Measurements from ENCODE around the gene DPPA5.
"Not testable (repeated sequence)": the region's sequence is repeated elsewhere in the genome, so short reads cannot be mapped to it uniquely, and the experiment has no call there.

Gene DPPA5

DNA sequence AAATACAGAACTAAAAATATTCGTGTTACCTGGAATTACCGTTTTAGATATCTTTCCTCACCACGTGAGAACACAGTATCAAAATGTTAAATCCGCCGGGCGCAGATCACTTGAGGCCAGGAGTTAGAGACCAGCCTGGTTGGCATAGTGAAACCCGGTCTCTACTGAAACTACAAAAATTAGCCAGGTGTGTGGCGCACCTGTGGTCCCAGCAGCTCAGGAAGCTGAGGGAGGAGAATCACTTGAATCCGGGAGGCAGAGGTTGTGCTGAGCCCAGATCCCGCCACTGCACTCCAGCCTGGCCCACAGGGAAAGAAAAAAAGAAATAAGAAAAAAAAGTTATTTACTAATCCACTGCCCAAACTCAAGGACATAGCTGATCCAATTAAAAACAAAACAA, 35.8 kb upstream of the DPPA5 start:
- no peak for DNase-seq (ENCODE audit: low read depth in 2 of 2)
- no peak overlapping the region for H3K4me3 ChIP-seq (replicated peaks in 1 of 2; ENCODE audit: low read depth in 2 of 2, low read length in 2 of 2)
- TF ChIP-seq CTCF (IDR thresholded peaks at IDR 0.05; ENCODE audit: low read depth, low read length), result no peak

DNA sequence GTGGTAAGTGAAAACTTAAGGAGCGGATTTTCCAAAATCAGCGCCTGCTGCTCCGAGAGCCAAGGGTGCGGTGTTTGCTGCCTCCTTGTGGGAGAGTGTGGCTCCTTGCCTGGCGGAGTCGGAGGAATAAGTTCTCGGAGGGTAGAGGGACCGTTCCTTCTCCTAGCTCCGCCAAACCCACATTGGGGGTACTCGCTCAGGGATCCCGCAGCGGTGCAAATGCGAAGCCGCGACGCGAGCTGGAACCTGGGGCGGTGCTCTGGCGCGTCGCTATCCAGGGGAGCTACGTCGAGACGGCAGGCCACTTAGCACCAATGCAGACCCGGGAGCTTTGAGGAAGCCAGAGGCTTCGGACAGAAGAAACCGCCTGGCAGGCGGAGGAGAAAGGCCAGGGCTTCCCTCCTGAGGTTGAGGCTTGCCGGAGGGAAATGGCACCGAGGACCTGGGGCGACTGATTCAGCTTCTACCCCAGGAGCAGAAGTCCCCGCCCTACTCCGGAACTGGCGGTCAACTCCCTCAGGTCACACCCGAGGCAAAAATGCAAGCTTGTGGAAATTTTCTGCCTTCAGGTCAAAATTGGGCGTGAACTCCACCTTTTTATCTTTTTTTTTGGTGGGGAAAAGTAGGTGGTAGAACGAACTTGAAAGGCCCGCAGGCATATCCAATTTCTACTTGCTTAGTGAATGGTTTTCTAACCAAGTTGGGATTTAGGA, 34.9 kb upstream of the DPPA5 start:
- DNase-seq (ENCODE audit: low read depth in 2 of 2), result peak; percentile 67 to 72
- TF ChIP-seq CTCF (IDR thresholded peaks at IDR 0.05; ENCODE audit: low read depth, low read length), result peak; percentile 82
- peak overlapping the region; percentile 53 to 60 for H3K4me3 ChIP-seq (replicated peaks in 1 of 2; ENCODE audit: low read depth in 2 of 2, low read length in 2 of 2)

DNA sequence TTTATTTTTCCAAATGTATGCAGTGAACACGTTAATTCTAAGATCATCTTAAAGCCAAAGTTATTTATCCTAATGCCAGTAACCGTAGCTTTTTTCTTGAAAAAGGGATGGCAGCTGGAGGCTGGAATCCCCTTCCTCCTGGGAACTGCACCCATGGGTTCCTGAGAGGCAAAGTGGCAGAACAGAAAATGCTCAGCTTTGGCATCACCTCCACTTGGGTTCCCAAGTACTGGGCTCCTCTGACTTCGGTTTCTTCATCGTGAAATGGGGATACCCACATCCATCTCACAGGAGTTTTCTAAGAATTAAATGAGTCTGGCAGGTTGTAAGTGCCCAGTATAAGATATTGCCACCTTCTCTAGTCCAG, 34.3 kb upstream of the DPPA5 start:
- no peak for DNase-seq (ENCODE audit: low read depth in 2 of 2)
- TF ChIP-seq CTCF (IDR thresholded peaks at IDR 0.05; ENCODE audit: low read depth, low read length), result no peak
- peak overlapping the region; percentile 53 to 60 for H3K4me3 ChIP-seq (replicated peaks in 1 of 2; ENCODE audit: low read depth in 2 of 2, low read length in 2 of 2)

GRCh38 chr6:73382462-73383113, 28.5 kb upstream of the DPPA5 start:
- peak in 1 of 2 donors; percentile 26 for DNase-seq (ENCODE audit: low read depth in 2 of 2)
- H3K4me3 ChIP-seq (replicated peaks in 1 of 2; ENCODE audit: low read depth in 2 of 2, low read length in 2 of 2), result no peak overlapping the region
- TF ChIP-seq CTCF (IDR thresholded peaks at IDR 0.05; ENCODE audit: low read depth, low read length), result no peak

DNA sequence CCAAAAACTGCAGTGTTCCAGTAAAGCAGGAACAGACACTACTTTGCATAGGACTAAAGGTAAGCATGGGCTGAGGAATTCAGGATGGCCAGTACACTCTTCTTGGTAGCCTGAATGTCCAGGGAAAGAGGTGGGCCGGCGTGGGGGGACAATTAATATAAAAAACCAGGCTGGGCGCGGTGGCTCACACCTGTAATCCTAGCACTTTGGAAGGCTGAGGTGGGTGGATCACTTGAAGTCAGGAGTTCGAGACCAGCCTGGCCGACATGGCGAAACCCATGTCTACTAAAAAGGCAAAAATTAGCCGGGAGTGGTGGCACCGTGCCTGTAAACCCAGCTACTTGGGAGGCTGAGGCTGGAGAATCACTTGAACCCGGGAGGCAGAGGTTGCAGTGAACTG, 27.5 kb upstream of the DPPA5 start:
- not testable (repeated sequence) for DNase-seq (ENCODE audit: low read depth in 2 of 2); H3K4me3 ChIP-seq (replicated peaks in 1 of 2; ENCODE audit: low read depth in 2 of 2, low read length in 2 of 2)

GRCh38 chr6:73377225-73377624, 23.1 kb upstream of the DPPA5 start:
- no peak for TF ChIP-seq CTCF (IDR thresholded peaks at IDR 0.05; ENCODE audit: low read depth, low read length)
- no peak overlapping the region for H3K4me3 ChIP-seq (replicated peaks in 1 of 2; ENCODE audit: low read depth in 2 of 2, low read length in 2 of 2)
- DNase-seq (ENCODE audit: low read depth in 2 of 2), result no peak

DNA sequence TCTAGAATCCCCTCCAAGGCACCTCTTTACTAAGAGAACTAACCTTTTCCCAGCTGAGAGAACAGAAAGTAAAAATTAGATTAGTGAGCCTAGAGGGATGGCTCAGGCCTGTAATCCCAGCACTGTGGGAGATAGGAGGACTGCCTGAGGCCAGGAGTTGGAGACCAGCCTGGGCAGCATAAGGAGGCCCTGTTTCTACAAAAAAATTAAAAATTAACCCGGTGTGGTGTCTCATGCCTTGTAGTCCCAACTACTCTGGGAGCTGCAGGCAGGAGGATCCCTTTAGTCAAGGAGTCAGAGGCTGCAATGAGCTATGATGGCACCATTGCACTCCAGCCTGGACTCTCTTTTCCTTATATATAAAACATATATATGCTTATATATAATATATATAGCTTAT, 21.1 kb upstream of the DPPA5 start:
- DNase-seq (ENCODE audit: low read depth in 2 of 2), result no peak

More for the DNA sequence above, 21.1 kb upstream of the DPPA5 start:
- no peak for TF ChIP-seq CTCF (IDR thresholded peaks at IDR 0.05; ENCODE audit: low read depth, low read length)
- no peak overlapping the region for H3K4me3 ChIP-seq (replicated peaks in 1 of 2; ENCODE audit: low read depth in 2 of 2, low read length in 2 of 2)
